ENCODE results near the gene NPR1.

NPR1 gene

GRCh38 chr1:153670257-153670858 lies 8.1 kb upstream of the NPR1 start:
- no peak for DNase-seq (ENCODE audit: low read depth)
- H3K4me3 ChIP-seq (ENCODE audit: low read length): peak overlapping the region; percentile 97
- TF ChIP-seq CTCF (conservative IDR thresholded peaks at IDR 0.05; ENCODE audit: low read depth, low read length): no peak

- TF ChIP-seq CTCF (conservative IDR thresholded peaks at IDR 0.05; ENCODE audit: low read depth, low read length): peak; percentile 27
- peak within 1 kb of the TSS; percentile 97 for H3K4me3 ChIP-seq (ENCODE audit: low read length)
- DNase-seq (ENCODE audit: low read depth): peak; percentile 99
These were observed 7.4 kb upstream of the NPR1 start, which contains the start of gene ILF2 for GRCh38 chr1:153670859-153671627. TSS of gene ILF2 (minus strand) at chr1:153670993. CDS start at chr1:153670922, 71 bp downstream.

- DNase-seq (ENCODE audit: low read depth): peak; percentile 29
- peak overlapping the region; percentile 71 for H3K4me3 ChIP-seq (ENCODE audit: low read length)
These were observed 6.7 kb upstream of the NPR1 start for GRCh38 chr1:153671628-153672353.

GRCh38 chr1:153673511-153673910 lies 5.0 kb upstream of the NPR1 start:
- H3K4me3 ChIP-seq (ENCODE audit: low read length): no peak overlapping the region
- no peak for DNase-seq (ENCODE audit: low read depth)
- no peak for TF ChIP-seq CTCF (conservative IDR thresholded peaks at IDR 0.05; ENCODE audit: low read depth, low read length)

GRCh38 chr1:153677718-153678518 lies 570 bp upstream of the NPR1 start:
- peak overlapping the region; percentile 14 for H3K4me3 ChIP-seq (ENCODE audit: low read length)
- TF ChIP-seq CTCF (conservative IDR thresholded peaks at IDR 0.05; ENCODE audit: low read depth, low read length): peak; percentile 97
- DNase-seq (ENCODE audit: low read depth): no peak

- H3K4me3 ChIP-seq (ENCODE audit: low read length): no peak overlapping the region
- TF ChIP-seq CTCF (conservative IDR thresholded peaks at IDR 0.05; ENCODE audit: low read depth, low read length): no peak
- no peak for DNase-seq (ENCODE audit: low read depth)
These were observed 1.0 kb downstream of the NPR1 start for GRCh38 chr1:153679337-153680119.
